Muscle layer of duodenum (tissue), 2 donors: ENCODE data around the gene FBXO31.
A peak's percentile ranks its signal among the peaks of the same experiment; 100 is the strongest.

Source experiments
- H3K27ac ChIP-seq: one replicate; pipeline ENCODE4 v1.7.0; 2013; ENCODE audit warnings: mild to moderate bottlenecking, low read length
- H3K27me3 ChIP-seq: one replicate; pipeline ENCODE4 v1.7.0; 2013; ENCODE audit warnings: low read depth, mild to moderate bottlenecking, control low read depth, low read length
- H3K36me3 ChIP-seq, 2 donors: one replicate each; pipeline ENCODE4 v1.7.0; 2013; ENCODE audit warnings: low read length in 2 of 2, control low read depth in 1 of 2, mild to moderate bottlenecking in 1 of 2; ENCODE audit not compliant: insufficient read depth in 2 of 2, control insufficient read depth in 1 of 2
- H3K4me1 ChIP-seq, 2 donors: one replicate each; pipeline ENCODE4 v1.7.0; 2013; ENCODE audit warnings: low read length in 2 of 2, mild to moderate bottlenecking in 2 of 2, control low read depth in 1 of 2, moderate library complexity in 1 of 2; ENCODE audit not compliant: insufficient read depth in 2 of 2, control insufficient read depth in 1 of 2
- H3K4me3 ChIP-seq, 2 donors: one replicate each; pipeline ENCODE4 v1.7.0; 2013; ENCODE audit warnings: low read length in 2 of 2, low read depth in 1 of 2, mild to moderate bottlenecking in 1 of 2
- H3K9me3 ChIP-seq, 2 donors: one replicate each; pipeline ENCODE4 v1.7.0; 2013; ENCODE audit warnings: low read length in 2 of 2, control low read depth in 1 of 2, mild to moderate bottlenecking in 1 of 2; ENCODE audit not compliant: control insufficient read depth in 1 of 2
- donor health status: healthy.

Gene FBXO31

DNA sequence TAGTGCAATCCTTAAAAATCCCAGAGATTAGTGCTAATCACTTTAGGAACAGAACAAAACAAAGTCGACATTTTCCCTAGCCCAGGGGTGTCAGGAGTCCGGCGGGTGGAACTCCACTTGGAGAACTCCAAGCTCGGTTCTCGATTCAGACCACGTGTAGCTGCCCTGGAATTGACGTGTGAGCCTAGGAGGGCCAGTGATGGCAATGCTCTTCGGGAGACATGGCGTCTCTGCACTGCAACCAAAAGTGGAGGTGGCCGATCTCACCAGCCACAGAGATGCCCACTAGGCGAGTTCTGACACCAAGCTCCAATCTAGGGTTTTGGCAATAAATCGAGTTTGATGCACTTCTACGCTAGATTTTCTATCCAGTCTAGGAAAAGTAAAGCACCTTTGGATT, 26.2 kb upstream of the FBXO31 start:
- Histone ChIP-seq H3K9me3 (no peaks in the 10 kb centered on the region), H3K4me1 (no peaks in the 10 kb centered on the region), H3K36me3 (peaks cover 34 to 79% of the 10 kb centered on the region in 2 donors), H3K27ac (no peak overlapping the region), H3K4me3 (no peak overlapping the region), H3K27me3 (no peaks in the 10 kb centered on the region)

DNA sequence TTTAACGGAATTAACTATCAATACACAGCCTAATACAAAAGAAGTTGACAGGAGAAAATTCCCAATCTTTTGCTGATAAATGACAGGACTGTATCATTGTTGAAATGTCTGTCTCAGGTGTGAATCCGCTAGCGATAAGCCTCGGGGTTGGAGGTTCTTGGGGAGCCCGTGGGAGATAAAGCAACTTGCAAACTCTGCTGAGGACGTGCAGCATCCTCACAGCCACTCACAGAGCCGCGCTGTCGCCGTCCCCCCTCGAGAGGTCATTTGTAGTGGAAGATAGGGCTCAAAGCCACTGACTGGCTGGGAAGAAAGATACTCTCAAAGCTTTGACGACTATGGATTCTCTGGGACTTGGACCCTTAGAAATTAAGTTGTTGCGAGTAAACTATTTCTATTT, 25.6 kb upstream of the FBXO31 start:
- H3K27me3 ChIP-seq: no peaks in the 10 kb centered on the region
- H3K4me1 ChIP-seq: no peaks in the 10 kb centered on the region
- no peaks in the 10 kb centered on the region for H3K9me3 ChIP-seq
- H3K27ac ChIP-seq: no peak overlapping the region
- H3K36me3 ChIP-seq: peaks cover 33 to 80% of the 10 kb centered on the region in 2 donors
- H3K4me3 ChIP-seq: no peak overlapping the region

DNA sequence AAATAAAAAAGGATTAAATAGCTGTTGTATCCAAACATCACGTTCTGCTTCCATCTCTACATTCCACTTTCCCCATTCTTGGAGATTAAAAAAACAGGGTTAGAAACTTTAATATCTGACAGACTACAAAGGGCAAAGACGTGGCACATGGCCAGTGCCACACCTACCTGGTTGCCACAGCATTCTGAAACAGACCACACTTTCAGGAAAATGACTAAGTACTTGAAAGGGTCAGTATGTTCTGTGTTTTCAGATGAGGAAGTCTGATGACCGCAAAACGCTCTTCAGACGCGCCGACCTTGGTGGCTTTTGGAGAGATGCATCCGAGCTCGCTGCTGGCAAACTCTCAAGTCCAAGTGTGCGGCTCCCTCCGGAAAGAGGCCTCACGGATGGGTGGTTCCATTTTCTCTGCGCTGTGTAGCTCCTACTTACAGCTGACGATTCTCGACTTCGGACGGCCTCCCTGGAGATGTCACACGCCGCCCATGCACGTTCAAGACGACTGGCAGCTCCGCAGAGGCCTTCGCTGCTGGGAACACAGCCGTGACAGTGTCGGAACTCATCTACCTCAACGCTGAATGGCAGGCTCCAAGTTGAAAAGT, 24.0 kb upstream of the FBXO31 start:
- Histone ChIP-seq H3K4me1 (no peaks in the 10 kb centered on the region), H3K27me3 (no peaks in the 10 kb centered on the region), H3K36me3 (peaks cover 41 to 79% of the 10 kb centered on the region in 2 donors), H3K4me3 (no peak overlapping the region), H3K9me3 (no peaks in the 10 kb centered on the region), H3K27ac (peak overlapping the region; percentile 10)

DNA sequence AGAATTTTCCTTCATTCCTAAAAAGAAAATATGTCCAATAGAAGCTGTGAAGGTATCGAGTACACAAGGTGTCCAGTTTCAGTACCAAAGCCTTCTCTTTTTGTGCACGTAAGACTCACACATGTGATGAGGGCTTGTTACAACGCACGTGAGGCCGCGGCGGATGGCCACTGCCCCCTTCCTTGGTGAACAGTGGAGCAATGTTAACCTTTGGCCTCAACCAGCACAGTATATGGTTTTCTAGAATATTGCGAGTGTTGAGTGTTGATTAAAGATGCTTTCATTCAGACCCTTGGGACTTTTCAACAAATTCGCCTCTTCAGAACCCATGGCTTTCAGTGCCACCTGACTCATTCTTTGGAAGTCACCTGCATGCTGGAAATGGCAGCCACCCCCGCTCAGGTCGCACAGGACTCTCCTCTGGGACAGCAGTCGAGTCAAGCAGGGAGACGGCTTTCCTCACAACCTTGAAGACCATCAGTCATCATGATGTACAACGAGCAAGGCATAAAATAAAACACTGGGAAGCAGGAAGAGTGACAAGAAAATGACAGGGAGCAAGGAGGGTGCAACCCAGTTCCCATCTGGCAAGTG, 23.0 kb upstream of the FBXO31 start:
- H3K36me3 ChIP-seq: peaks cover 41 to 72% of the 10 kb centered on the region in 2 donors
- H3K27ac ChIP-seq: peak overlapping the region; percentile 25
- H3K4me3 ChIP-seq: no peak overlapping the region
- no peaks in the 10 kb centered on the region for H3K9me3 ChIP-seq
- no peaks in the 10 kb centered on the region for H3K4me1 ChIP-seq
- no peaks in the 10 kb centered on the region for H3K27me3 ChIP-seq

DNA sequence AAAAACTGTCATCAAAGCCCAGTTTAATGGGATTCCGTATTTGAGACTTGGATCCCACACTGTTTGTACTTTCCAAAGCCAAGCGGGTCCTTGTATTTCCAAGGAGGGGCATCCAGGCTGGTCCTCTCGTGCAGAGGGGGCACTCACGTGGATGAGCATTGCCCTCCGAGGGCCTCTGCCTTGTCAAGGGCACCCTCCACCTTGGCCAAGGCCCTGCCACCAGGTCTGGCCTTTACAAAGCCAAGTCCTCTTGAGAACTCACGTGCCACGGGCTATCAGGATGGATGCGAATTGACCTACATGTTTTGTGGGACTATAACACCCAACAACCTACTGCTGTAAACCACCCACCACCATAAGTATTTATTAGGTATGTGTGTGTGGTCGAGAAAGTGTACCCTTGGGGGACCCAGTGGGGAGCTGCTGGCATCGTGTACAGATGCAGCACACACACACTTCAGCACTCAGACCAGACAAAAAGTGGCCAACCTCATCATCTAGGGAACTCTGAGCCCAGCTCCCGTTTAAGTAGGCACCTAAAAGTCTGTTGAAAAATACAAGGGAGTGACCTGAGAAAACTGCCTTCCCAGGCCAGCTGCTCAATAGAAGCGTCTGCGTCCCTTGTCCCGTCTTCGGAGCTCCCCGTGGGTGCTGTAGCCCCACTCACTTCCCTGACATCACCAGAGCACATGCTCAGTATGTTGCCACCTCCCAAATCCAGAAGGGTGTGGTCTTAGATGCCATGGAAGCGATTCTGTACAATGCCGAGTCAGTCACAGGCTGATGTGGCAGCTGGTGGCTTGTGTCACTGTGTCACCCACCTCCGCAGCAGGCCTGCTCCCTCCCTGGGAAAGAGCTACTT, 21.4 kb upstream of the FBXO31 start:
- H3K9me3 ChIP-seq: no peaks in the 10 kb centered on the region
- H3K27me3 ChIP-seq: no peaks in the 10 kb centered on the region
- no peaks in the 10 kb centered on the region for H3K4me1 ChIP-seq
- H3K36me3 ChIP-seq: peaks cover 29 to 56% of the 10 kb centered on the region in 2 donors
- H3K4me3 ChIP-seq: no peak overlapping the region
- H3K27ac ChIP-seq: no peak overlapping the region

DNA sequence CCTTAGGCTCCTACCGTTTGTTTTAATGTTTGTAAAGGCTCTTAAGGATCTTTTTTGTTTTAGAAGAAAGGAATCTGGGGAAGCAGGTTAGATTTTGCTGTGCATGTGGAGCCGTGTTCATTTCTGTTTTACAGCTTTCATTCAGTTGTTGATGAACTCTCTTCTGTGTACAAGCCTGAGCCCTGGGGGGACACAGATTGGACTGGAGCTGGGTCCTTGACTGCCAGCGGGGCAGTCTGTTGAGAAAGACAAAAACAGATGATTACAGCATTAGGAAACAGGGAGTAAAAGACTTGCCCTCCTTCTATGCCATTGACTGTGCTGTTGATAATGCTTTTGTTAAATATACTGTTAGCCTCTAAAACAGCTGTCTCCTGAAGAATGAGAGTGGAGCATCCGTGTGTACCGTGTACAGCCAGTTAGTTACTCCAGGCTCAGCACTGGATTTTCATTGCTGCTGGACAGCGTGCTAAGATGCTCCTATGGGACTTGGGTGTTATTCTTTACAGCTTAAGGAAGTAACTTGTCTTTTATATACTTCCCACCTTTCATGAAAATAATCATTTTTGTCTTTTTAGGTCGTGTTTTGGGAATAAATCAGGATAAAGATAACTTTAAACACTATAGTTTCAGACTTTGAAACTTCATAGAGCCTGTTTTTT, 11.7 kb upstream of the FBXO31 start:
- no peaks in the 10 kb centered on the region for H3K27me3 ChIP-seq
- no peak overlapping the region for H3K27ac ChIP-seq
- no peak overlapping the region for H3K4me3 ChIP-seq
- peaks cover 12 to 14% of the 10 kb centered on the region in 2 donors for H3K36me3 ChIP-seq
- no peaks in the 10 kb centered on the region for H3K9me3 ChIP-seq
- peaks cover 17 to 21% of the 10 kb centered on the region in 2 donors for H3K4me1 ChIP-seq

DNA sequence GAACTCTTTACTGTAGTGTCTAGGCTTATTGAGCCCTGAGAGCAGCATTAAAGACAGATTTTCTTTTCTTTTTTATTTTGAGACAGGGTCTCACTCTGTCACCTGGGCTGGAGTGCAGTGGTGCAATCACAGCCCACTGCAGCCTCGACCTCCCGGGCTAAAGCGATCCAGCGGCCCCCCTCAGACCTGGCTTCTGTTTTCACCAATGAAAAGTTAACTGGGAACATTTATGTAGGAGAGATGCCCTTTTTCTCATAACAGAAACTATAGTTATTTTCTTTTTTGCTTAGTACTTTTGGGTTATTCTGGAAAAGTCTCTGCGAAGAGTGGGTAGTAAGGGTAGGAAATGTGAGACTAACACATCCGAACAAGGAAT, 10.1 kb upstream of the FBXO31 start:
- no peaks in the 10 kb centered on the region for H3K9me3 ChIP-seq
- peak overlapping the region; percentile 91 to 95 for H3K4me3 ChIP-seq
- peaks cover 3 to 5% of the 10 kb centered on the region in 2 donors for H3K36me3 ChIP-seq
- peaks cover 17 to 21% of the 10 kb centered on the region in 2 donors for H3K4me1 ChIP-seq
- no peak overlapping the region for H3K27ac ChIP-seq
- no peaks in the 10 kb centered on the region for H3K27me3 ChIP-seq

DNA sequence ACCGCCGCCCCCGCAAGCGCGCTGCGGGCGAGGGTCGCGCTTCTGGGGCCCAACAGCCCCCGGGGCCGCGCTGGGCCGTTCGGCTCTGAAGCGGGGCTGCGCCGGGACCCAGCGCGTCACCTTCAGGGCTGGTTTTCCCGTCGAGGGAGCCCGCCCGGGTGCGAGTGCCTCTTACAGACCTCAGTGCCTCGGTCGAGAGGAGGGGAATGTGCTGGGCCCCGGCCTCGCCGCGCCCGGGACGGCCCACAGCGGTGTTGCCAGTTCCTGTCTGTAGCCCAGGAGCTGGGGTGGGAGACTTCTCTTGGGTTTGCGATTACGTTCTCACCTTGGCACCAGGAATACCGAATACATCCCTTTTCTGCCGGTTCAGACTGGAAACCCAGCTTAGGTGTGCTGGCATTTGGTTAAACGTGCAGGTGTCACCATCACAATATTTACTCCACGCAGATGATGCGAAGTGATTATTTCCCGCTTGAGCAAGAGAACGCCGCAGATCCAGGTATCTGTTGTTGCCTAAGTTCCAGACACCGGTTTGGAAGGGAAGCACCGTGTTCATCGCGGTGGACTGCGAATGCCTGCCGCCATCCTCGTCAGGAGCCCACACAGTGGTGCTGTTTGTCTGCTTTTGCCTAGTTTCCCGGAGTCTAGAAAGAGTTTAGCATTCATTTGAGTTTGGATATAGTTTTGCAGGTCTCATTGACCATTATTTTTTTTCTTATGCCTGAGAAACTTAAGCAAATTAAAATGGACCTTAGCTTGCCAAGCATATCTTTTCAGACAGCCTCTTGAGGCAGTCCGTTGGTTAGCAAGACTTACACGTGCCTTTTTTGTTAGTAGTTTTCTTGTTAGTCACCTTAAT, 9.5 kb upstream of the FBXO31 start:
- H3K27ac ChIP-seq: peak overlapping the region; percentile 93
- peaks cover 0 to 6% of the 10 kb centered on the region in 2 donors for H3K36me3 ChIP-seq
- H3K27me3 ChIP-seq: no peaks in the 10 kb centered on the region
- peaks cover 19 to 22% of the 10 kb centered on the region in 2 donors for H3K4me1 ChIP-seq
- peak overlapping the region; percentile 91 to 95 for H3K4me3 ChIP-seq
- H3K9me3 ChIP-seq: no peaks in the 10 kb centered on the region

DNA sequence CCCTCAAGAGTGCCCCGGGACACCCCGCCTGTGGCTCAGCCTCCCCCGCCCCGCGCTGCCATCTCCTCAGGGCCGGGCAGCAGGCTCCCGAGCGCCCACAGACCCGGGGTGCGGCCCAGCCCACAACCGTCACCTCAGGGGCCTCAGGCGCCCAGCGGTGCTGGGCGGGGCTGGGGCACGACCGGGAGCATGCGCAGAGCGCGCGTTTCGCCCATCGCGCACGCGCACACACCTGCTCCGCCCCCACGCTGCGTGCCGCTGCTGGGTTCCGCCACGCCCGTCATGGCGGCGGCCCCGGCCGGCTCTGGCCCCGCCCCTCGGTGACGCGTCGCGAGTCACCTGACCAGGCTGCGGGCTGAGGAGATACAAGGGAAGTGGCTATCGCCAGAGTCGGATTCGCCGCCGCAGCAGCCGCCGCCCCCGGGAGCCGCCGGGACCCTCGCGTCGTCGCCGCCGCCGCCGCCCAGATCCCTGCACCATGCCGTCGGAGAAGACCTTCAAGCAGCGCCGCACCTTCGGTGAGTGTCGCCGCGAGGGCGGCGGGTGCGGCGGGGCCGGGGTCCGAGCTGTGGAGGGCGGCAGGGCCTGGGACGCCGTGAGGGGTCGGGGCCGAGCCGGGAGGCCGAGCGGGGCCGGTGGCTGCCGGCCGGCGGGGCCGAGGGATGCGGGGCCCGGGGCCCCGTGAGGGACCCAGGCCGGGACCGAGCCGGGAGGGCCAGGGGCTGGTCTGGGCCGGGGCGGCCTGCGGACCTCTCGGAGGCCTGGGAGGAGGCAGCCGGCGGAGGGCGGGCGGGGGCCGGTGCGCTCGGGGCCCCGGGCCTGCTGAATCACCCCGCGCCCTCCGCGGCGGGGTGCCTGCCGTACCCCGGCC, 8.6 kb upstream of the FBXO31 start, which contains the start of gene MAP1LC3B:
TSS of gene MAP1LC3B (plus strand) at position 387 of the 871 bp plus-strand sequence. CDS start at position 479, 92 bp downstream.
- peaks cover 0 to 10% of the 10 kb centered on the region in 2 donors for H3K36me3 ChIP-seq
- H3K4me3 ChIP-seq: peak within 1 kb of the TSS; percentile 91 to 95
- H3K4me1 ChIP-seq: peaks cover 24 to 30% of the 10 kb centered on the region in 2 donors
- no peaks in the 10 kb centered on the region for H3K27me3 ChIP-seq
- peak within 1 kb of the TSS; percentile 93 for H3K27ac ChIP-seq
- no peaks in the 10 kb centered on the region for H3K9me3 ChIP-seq
